HG03159 (cell line): ENCODE results near the gene BABAM2.
"Not testable (repeated sequence)": the region's sequence is repeated elsewhere in the genome, so short reads cannot be mapped to it uniquely, and the experiment has no call there.

Experiments used
- ATAC-seq: cut with Tn5 transposase; IDR thresholded peaks from one replicate; pipeline ENCODE4 v1.9.1; 2021; ENCODE audit warnings: mild to moderate bottlenecking, moderate library complexity; ENCODE audit not compliant: unreplicated experiment

The BABAM2 gene

DNA sequence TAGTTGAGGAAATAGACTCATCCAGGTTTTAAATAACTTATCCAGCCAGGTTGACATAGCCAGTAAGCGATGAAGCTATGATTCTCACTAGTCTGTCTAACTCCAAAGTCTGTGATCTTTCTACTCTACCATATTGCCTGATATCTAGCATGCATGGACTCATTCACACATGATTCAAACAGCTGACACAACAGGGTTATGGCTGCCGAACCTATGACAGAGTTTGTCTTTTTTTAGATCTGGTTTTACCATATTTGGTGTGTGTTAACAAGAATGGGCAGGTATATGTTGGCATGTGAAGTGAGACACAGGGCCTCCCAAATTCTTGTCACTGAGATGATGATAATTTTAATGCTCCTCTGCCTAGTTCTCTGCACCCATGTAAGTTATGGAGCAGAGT, 210.6 kb downstream of the BABAM2 start:
- ATAC-seq = no peak

DNA sequence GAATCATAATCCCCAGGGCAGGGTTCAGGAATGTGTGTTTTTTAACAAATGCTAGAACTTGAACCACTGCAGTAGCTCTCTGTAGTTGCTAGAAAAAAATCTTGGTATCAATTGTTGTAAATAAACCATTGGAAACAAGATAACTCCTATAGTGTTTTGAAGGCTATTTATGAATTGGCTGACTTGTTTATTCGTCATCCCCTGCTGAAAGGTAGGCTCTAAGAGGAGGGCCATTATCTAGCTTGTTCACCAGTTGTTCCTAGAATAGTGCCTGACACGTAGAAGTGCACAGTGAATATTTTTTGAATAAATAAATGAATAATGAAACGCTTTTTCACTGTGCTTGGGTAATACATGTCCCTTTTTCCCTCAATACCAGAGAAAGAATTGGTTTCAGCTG, 211.4 kb downstream of the BABAM2 start:
- no peak for ATAC-seq

DNA sequence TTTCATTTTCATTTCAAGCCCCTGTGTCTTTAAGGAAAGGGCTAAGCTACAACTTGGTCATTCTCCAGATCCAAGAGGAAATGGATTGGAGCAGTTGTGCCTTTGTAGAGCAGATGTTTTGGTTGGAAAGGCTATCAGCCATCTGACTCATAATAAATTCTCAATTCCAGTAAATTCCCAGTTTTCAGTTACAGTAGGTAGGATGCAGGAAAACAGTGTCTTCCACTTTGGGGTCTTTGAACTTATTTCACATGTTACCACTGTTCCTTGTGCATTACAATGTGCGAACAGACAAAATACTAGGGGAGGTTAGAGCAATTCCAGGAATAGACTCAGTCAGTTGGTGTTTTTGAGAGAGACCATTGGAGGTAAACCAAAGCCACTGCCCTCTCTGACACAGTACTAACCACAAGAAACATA, 211.9 kb downstream of the BABAM2 start:
- no peak for ATAC-seq

DNA sequence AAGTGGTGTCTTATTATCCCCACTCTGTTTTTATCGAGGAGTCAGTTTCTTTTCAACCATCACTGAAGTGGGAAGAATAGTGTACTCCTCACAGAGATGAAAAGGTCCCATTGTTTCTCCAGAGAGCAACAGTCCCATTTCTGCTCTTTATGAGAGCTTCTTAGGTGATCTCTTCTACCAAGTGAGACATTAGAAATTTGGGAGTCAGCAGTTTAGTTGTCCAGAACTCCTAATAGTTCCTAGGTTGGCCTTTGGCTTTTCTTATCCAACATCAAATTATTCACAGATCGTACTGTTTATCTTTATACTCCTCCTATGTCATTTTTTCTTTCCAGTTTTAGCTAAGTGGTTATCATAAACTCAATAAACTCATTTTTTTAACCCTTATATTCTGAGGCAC, 213.1 kb downstream of the BABAM2 start:
- ATAC-seq = no peak

DNA sequence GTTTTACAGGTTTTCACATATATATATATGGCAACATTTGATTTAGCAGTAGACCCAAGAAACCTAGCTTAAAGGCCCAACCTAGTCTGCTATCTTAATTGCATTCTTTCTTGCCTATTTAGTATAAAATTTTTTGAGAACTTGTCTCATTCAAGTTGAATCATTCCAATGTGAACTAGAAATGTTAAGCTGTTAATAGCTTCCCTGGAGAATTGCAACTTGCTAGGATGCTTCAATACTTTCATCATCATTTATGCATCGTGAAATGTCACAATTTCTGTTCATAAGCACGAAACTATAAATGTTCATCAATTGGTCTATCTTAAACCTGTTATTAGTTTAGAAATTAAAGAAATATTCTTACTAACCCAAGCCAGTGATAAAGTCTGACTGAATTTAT, 217.6 kb downstream of the BABAM2 start:
- no peak for ATAC-seq

DNA sequence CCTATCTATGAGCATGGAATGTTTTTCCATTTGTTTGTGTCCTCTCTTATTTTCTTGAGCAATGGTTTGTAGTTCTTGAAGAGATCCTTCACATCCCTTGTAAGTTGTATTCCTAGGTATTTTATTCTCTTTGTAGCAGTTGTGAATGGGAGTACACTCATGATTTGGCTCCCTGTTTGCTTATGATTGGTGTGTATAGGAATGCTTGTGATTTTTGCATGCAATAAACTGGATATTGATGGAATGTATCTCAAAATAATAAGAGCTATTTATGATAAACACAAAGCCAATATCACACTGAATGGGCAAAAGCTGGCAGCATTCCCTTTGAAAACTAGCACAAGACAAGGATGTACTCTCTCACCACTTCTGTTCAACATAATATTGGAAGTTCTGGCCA, 223.2 kb downstream of the BABAM2 start:
- ATAC-seq = not testable (repeated sequence)

DNA sequence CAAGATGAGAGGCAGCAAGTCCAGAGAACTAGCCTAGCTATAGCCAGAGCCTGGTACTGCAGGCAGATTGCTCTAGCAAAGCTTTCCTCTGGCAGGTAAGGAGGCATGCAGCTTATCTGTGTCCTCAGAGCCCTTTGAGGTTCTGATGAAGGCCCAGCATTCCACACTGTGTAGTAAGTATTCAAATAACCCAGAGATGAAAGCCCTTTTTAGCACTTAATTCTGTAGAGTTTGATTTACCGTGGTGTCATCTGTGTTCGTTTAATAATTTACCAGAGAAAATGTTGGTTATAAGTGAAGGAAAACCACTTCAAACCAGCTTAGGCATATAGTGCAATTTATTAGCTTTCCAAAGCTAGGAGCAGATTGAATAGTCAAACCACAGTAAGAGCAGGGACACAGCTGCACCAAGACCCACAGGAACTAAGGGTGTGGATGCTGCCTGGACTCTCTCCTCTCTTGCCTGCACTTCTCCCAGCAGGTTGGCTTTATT, 226.6 kb downstream of the BABAM2 start:
- no peak for ATAC-seq

DNA sequence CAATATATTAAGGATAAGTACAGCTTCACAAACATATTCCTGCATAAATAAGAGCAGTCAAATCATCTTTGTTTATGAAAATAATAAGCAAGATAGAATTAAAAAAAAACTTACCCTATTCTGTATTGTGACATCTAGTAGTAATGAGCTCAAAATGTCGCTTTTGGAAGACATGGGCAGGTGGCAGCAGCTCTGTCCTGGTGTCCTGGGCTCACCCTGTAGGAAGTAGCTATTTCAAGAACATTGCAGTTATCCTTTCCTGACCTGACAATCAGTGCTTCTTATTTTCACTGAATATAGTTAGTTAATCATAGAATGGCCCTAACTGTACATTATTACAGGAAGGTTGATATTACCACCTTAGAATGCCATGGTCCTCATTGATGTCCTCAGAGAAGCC, 229.1 kb downstream of the BABAM2 start:
- ATAC-seq = no peak

DNA sequence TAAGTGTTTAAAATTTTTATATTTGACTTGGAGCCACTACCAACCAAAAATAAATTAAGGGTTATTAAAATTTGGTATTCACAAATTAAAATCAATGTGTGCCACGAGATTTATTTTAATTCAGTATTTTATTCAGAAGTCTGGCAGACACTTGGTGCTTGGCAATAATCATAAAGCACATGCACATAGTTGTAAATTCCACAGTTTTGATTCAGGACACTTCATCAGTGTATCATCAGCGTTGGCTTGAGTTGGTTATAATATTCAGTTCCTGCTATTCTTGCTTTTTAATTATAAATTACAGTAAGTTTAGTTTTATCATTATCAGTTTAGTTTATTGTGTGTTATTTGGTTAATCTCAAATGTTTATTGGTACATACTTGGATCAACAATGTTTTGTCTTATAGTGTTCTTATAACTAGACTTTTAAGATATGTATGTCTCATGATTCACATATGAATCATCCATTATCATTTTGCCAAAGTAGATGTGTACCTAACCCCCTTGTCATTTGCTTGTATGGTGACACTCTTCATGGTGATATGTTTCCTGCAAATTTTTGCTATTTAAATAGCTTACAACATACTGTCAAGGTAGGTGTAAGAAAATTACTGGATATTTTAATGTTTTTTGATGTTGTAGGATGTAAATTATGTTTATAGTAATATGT, 237.9 kb downstream of the BABAM2 start:
- ATAC-seq = no peak

DNA sequence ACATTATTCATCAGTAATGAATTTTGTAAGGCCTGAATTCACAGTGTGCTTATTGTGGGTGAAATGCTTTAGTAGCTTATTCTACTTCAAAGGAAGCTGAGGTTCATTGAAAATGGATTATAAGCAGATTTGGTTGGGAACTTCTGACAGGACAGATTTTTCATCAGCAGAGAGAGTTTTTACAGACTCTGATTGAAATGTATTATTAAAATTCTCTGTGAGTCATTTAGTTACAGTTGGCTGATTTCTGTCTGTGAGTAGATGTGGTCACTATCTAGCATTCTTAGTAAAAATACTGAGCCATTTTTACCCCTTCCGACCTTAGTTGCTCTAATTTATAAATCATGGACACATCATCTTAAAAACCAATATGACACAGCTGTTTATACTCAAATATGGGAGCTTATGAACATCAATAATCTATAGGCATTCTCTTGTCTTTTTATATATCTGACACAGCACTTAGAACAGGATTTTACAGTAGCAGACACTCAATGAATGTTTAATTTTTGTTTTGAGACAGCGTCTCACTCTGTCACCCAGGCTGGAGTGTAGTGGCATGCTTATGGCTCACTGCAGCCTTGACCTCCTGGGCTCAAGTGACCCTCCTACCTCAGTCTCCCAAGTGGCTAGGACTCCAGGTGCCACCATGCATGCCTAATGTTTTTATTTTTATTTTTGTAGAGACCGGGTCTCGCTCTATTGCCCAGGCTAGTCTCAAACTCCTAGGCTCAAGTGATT, 239.6 kb downstream of the BABAM2 start:
- no peak for ATAC-seq

DNA sequence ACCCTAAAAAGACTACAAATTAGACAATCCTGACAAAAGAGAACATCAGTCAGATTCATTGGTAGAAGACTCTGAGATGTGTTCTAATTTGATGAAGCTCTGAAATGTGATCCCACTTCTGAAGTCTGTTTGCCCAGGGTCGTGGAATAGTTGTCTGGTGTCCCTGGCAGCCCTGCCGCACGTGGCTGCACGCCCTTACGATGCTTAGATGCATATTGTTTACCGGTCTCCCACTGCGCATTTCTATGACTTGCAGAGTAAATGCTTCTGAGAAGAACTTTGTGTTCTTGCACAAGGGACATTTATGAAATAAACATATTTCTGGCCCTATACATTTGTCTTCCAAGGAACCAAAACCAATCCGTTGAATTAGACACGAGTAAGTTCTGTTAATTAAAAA, 243.2 kb downstream of the BABAM2 start:
- ATAC-seq = no peak

DNA sequence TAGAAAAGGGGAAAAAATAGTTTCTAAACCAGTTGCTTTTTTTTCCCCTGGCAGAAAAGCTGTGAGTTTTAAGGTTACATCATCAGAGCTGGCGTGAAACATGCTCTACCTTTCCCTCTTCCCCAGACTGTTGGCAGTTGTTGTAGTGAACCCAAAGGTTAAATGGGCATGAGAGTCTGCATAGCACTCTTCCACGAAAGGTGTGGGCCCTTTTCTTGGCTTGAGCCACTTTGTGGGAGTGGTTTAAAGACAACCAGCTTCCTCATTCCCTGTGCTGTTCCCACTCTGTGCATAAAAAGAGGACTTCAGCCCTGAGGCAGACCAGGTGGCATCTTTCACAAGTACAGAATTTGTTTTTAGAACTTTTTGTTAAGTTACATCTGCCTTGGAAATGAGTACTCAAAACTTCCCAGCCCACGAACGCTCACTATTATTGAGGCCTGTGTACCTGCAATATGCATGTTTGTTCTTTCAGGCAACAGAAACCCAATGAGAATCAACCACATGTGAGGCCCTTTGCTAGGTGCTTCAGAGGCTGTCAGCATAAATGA, 243.8 kb downstream of the BABAM2 start:
- no peak for ATAC-seq

DNA sequence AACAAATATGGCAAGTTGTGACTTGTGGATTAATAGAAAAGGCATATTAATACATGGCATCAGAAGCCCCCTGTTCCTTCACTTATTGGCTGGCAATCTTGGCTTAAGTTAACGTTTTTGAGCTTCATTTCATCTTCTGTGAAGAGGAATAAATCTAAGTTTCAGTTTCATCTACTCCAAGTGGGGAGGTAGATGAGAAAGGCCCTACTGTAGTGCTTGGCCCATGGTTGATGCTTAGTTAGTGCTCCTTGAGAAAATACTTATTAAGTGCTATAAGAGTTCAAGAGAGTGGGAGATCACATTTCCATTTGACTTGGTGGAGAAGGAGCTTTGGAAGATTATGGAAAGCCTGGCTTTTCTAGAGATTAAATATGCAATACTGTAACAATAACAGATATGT, 244.3 kb downstream of the BABAM2 start:
- no peak for ATAC-seq

DNA sequence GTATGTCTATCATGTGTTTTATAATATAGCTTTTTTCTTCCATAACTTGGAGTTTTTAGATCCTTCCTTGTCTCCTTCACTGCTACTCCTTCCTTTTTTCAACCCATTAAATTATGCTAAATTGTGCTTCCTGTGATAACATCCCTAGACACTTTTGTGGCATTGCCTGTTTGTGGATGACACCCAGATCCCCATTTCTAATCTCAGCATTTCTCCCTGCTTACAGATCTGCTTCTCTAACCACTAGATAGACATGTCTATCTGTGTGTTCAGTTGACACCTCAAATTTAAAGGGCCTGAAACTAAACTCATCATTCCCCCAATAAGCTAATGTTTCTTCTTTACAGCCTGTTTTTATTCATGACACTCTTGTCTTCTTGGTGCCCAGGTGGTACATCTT, 244.8 kb downstream of the BABAM2 start:
- ATAC-seq = no peak

DNA sequence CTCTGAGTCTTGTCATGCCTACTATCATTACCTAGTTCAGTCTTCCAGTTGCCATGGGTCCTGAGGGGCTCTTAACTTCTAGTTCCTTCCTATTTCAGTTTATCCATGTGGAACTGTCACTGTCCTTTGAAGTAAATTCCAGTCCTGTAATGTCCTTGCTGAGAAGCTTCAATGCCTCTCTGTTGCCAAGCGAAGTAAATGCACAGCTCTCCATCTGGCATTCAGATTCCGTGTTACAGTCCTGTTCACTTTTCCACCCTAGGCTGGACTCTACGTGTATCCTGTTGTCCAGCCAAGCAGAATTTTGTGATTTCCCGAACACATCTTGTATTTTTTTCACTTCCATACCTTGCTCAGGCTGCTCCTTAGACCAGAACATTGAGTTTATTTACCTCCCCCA, 245.3 kb downstream of the BABAM2 start:
- ATAC-seq = no peak

DNA sequence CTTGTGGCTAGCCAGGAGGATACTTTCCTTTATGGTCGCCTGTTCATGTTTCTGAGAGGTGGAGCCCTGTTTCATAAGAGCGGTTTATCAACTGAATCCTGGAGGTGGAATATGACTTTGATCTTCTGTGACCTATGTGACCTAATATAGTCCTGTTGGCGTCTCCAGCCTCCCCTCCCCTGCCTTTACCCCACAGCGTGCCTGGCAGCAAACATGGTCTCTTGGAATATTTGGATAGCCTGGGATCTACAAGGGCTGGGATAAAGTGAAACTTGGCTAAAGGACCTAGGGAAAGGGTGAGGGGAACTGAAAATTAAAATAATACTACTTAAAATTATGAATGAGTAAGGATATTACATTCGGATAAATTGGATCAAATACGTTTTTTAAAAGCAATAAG, 246.0 kb downstream of the BABAM2 start:
- ATAC-seq = no peak

DNA sequence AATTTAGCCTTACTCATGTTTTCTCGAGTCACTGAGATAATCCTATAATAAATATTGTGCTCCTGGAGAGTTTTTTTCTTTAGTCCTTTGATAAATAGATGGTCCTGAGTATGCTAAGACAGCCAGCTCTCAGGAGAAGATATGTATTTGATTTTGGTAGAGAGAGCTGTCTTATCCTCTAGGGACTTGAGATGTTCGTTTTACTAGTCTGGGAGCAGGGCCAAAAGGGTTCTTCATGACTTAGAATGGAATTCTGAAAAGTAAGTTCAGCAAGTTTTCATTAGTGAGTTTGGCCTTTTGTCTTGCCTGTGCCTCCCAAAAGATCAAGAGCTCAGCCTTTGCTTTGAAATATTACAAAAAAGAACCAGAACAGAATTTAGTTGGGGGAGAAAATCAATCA, 246.7 kb downstream of the BABAM2 start:
- ATAC-seq = no peak

DNA sequence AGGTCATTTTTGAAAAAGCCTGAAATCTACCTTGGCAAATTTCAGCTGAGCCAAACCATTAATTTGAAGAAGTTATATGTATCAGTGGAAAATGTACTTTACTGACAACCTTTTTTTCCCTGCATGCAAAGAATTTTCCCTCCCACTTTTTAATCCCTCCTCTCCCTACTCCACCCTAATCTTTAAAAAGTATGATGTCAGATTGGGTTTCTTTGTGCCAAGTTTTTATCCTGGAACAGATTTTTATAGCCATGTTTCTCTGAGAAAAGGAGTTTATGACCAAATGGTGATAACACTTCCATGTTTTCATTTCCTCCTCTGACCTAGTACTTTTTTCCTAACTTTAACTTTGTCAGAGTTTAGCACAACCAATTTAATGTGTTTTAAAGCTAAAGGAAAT, 251.9 kb downstream of the BABAM2 start:
- no peak for ATAC-seq

DNA sequence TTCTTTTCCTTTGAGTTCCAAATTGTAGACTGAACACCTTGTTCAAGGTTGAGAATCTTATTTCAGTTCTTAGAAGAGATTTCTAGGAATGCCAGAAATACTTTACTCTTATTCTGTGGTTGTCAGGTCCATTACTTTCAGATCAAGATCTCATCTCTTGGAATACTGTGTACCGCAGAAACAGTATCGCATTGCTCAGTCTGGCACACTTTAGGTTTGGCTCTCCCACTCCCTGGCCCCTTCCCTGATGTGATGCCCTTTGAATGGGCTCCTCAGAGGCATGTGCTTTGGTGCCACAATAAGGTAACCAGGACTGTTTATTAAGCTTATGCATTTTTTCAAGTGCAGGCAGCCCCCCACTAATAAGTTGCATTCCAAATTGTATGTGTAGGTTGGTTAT, 257.5 kb downstream of the BABAM2 start:
- ATAC-seq = no peak

DNA sequence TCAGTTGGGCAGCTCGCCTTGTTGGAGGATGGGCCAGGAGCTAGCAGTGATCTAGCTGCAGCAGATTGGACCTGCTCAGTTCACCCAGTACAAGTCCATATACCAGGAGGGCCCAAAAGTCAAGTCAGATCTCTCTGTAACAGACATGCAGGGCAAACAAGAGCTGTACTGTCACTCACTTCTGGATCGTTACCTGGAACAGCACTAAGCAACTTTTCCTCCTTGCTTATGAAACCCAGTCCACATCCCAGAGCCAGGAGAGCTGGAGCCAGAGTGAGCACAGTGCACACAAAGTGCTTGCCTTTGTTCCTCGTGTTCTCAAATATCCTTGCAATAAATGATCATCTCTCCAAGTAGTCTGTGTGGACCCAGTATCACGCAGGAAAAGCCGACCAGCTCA, 258.0 kb downstream of the BABAM2 start:
- ATAC-seq = no peak

DNA sequence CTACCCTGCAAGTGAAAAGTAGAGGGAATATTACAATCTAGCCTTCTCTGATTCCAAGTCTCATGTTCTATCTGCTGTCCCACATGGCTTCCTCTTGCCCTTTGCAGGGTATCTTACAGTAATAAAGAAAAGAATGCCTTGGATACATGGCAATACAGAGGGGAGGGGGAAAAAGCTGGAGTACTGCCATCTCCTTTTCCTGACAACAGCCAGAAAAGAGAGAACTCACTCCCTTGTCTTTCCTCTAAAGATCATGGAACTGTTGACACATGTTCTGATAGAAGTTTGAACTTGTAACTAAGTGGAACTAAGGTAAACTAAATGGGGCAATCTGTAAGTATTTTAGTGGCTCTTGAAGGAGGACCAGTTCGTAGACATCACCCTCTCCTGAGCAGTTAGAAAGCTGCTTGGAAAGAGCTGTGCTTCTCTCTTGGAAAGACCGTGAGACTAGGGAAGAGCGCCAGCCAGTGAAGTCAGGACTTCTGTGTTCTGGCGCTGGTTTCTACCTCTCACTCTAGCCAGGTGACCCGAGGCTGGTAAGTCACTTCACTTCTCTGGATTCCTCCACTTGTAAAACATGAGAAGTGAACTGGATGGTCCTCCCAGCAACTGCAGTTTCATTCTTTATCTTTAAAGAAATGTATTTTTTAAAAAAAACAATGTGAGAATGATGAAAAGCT, 259.8 kb downstream of the BABAM2 start:
- no peak for ATAC-seq

DNA sequence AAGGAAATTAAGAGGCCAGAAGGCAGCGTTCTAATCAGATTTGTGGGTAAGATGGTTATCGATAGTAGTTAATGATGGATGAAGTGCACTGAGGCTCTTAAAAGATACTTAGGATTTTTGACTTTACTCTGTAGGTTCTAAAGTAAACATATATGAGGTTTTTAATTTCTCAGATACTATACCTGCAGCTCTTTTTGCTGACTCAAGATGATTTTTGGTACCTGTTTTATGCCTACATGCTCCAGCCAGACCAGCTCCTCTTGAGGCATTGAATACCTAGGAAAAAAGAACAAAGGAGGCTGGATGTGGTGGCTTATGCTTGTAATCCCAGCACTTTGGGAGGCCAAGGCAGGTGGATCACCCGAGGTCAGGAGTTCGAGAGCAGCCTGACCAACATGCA, 260.5 kb downstream of the BABAM2 start:
- no peak for ATAC-seq
